BJ (cell line): ENCODE data around the gene ARPIN. TPM values are rescaled to one million over a fixed set of nuclear protein-coding genes. Genes with fewer than 3 reads are reported as not detected.

Experiments used
- CTCF ChIA-PET: fragments of 350-600 bp; formaldehyde crosslinking; extraction: SDS; loops from one replicate; lab custom pipeline; 2021; ENCODE audit warnings: antibody characterized with exemption, inconsistent platforms; lab: Yijun Ruan, JAX
- POLR2A ChIA-PET: fragments of 300-600 bp; sonication (Branson Sonifier 250); formaldehyde crosslinking; extraction: SDS; loops from one replicate; lab custom pipeline; 2021; ENCODE audit warnings: antibody characterized with exemption; lab: Charles Lee
- DNase-seq: peaks from one replicate; pipeline ENCODE4 v3.0.0-alpha.2; 2011; ENCODE audit warnings: low read depth
- H3K27me3 ChIP-seq: 2 replicates; pipeline ENCODE4 v1.6.0; 2011; ENCODE audit warnings: low read length; ENCODE audit not compliant: control insufficient read depth, insufficient read depth
- H3K36me3 ChIP-seq: 2 replicates; pipeline ENCODE4 v1.5.1; 2011; ENCODE audit warnings: low read length; ENCODE audit not compliant: control insufficient read depth, insufficient read depth
- H3K4me3 ChIP-seq: 2 replicates; pipeline ENCODE4 v1.5.1; 2011; ENCODE audit warnings: low read depth, mild to moderate bottlenecking, control low read depth, low read length
- CTCF ChIP-seq: IDR thresholded peaks from 2 replicates; pipeline ENCODE4 v1.5.1; 2011; ENCODE audit warnings: low read depth, mild to moderate bottlenecking, control low read depth, inconsistent platforms, low read length, moderate library complexity; ENCODE audit not compliant: insufficient read depth
- polyA plus RNA-seq: library from polyadenylated mRNA; depleted of rRNA; stranded (reverse); fragments of >200 nt; gene quantifications from 2 replicates; pipeline ENCODE4 v1.2.3, GENCODE V29; 2011

ARPIN gene
- polyA plus RNA-seq, 1 experiment = 11.2 TPM

- no peaks in the 10 kb centered on the region for H3K36me3 ChIP-seq
- CTCF ChIA-PET = no interaction called here
Measured at GRCh38 chr15:89936786-89937265, 24.1 kb upstream of the ARPIN start.

GRCh38 chr15:89936051-89936785, 23.5 kb upstream of the ARPIN start:
- TF ChIP-seq CTCF = no peak
- DNase-seq = no peak
- H3K27me3 ChIP-seq = peaks cover 7% of the 10 kb centered on the region; the same call in 1 of the 2 replicates
- ChIA-PET POLR2A (no interaction called here), CTCF (interaction anchor here (0.7 kb wide), 1 partner anchor 134 kb away, joined by 4 read pairs; no protein-coding TSS in a partner anchor)
- no peaks in the 10 kb centered on the region for H3K36me3 ChIP-seq
- no peak overlapping the region for H3K4me3 ChIP-seq

More at GRCh38 chr15:89936786-89937265, 24.1 kb upstream of the ARPIN start:
- no peak for TF ChIP-seq CTCF
- no peak overlapping the region for H3K4me3 ChIP-seq
- POLR2A ChIA-PET = no interaction called here
- DNase-seq = no peak
- H3K27me3 ChIP-seq = peaks cover 7% of the 10 kb centered on the region; the same call in 1 of the 2 replicates

- no peak overlapping the region for H3K4me3 ChIP-seq
- no peak for TF ChIP-seq CTCF
- DNase-seq = no peak
- no peaks in the 10 kb centered on the region for H3K36me3 ChIP-seq
- POLR2A ChIA-PET = no interaction called here
- CTCF ChIA-PET = no interaction called here
- peaks cover 7% of the 10 kb centered on the region; the same call in 1 of the 2 replicates for H3K27me3 ChIP-seq
Measured at GRCh38 chr15:89932880-89933279, 20.1 kb upstream of the ARPIN start.

- no peak for DNase-seq
Measured at GRCh38 chr15:89928421-89928820, 15.7 kb upstream of the ARPIN start.

More at GRCh38 chr15:89928421-89928820, 15.7 kb upstream of the ARPIN start:
- ChIA-PET CTCF (no interaction called here), POLR2A (no interaction called here)
- no peak for TF ChIP-seq CTCF
- Histone ChIP-seq H3K27me3 (peaks cover 3% of the 10 kb centered on the region; the same call in 1 of the 2 replicates), H3K4me3 (no peak overlapping the region), H3K36me3 (no peaks in the 10 kb centered on the region)
